HepG2 (cell line): ENCODE measurements around the gene SECTM1. TPM values are rescaled to one million over a fixed set of nuclear protein-coding genes. Genes with fewer than 3 reads are reported as not detected.

ENCODE experiments used
- ATAD3A ChIP-seq: sonication (generic); formaldehyde crosslinking; IDR thresholded peaks from 2 replicates; pipeline ENCODE4 v1.4.0; 2020; ENCODE audit warnings: missing genetic modification reagents
- CREB1 ChIP-seq, 2 experiments: fragments of 450-650 bp in 1 of 2; IDR thresholded peaks; 2 replicates each; pipeline ENCODE4 v1.6.1; 2016 to 2017; ENCODE audit warnings: control low read depth in 1 of 2, mild to moderate bottlenecking in 1 of 2, missing compliant biosample characterization in 1 of 2, missing genetic modification characterization in 1 of 2
- FOXJ3 ChIP-seq: sonication (generic); formaldehyde crosslinking; IDR thresholded peaks from 2 replicates; pipeline ENCODE4 v1.4.0; 2020; ENCODE audit warnings: missing genetic modification reagents, mild to moderate bottlenecking, borderline replicate concordance
- GATAD1 ChIP-seq: IDR thresholded peaks from 2 replicates; pipeline ENCODE4 v1.6.1; 2016; ENCODE audit warnings: missing genetic modification reagents, missing compliant biosample characterization
- GMEB2 ChIP-seq: IDR thresholded peaks from 2 replicates; pipeline ENCODE4 v1.6.1; 2016; ENCODE audit warnings: missing biosample characterization, missing genetic modification reagents, low read depth
- HBP1 ChIP-seq: IDR thresholded peaks from 2 replicates; pipeline ENCODE4 v1.6.1; 2016; ENCODE audit warnings: low read depth, control low read depth
- KLF16 ChIP-seq, 2 experiments: sonication (generic) in 1 of 2; formaldehyde crosslinking in 1 of 2; IDR thresholded peaks; 2 replicates each; pipeline versions ENCODE4 v1.6.1 to v1.8.0; 2016 to 2023; ENCODE audit warnings: missing genetic modification reagents in 2 of 2, missing compliant biosample characterization in 1 of 2
- KMT2A ChIP-seq: sonication (generic); formaldehyde crosslinking; IDR thresholded peaks from 2 replicates; pipeline ENCODE4 v1.4.0; 2020; ENCODE audit warnings: missing genetic modification reagents
- MXD4 ChIP-seq: IDR thresholded peaks from 2 replicates; pipeline ENCODE4 v1.6.1; 2016; ENCODE audit warnings: mild to moderate bottlenecking, missing biosample characterization, missing genetic modification reagents
- MXI1 ChIP-seq: IDR thresholded peaks from 3 replicates; pipeline ENCODE4 v1.6.1; 2012; ENCODE audit warnings: low read depth, low read length, inconsistent platforms, borderline replicate concordance
- PBX2 ChIP-seq: IDR thresholded peaks from 2 replicates; pipeline ENCODE4 v1.6.1; 2016; ENCODE audit warnings: control low read depth
- SIX4 ChIP-seq: sonication (generic); formaldehyde crosslinking; IDR thresholded peaks from 2 replicates; pipeline ENCODE4 v1.4.0; 2020; ENCODE audit warnings: missing genetic modification reagents
- SNAI1 ChIP-seq: sonication (generic); formaldehyde crosslinking; IDR thresholded peaks from 2 replicates; pipeline ENCODE4 v1.5.0; 2020; ENCODE audit warnings: mild to moderate bottlenecking, missing genetic modification reagents, borderline replicate concordance
- SNRNP70 ChIP-seq: fragments of 200-400 bp; formaldehyde crosslinking; IDR thresholded peaks from 2 replicates; pipeline ENCODE4 v1.6.1; 2017; ENCODE audit warnings: mild to moderate bottlenecking, low read depth, low read length, moderate library complexity
- STAG1 ChIP-seq: sonication (generic); formaldehyde crosslinking; IDR thresholded peaks from 2 replicates; pipeline ENCODE4 v1.4.0; 2020; ENCODE audit warnings: missing genetic modification reagents
- TFE3 ChIP-seq: IDR thresholded peaks from 2 replicates; pipeline ENCODE4 v1.6.1; 2016
- TOE1 ChIP-seq: sonication (generic); formaldehyde crosslinking; IDR thresholded peaks from 2 replicates; pipeline ENCODE4 v1.4.0; 2020; ENCODE audit warnings: mild to moderate bottlenecking, missing genetic modification reagents
- ZNF362 ChIP-seq: sonication (generic); formaldehyde crosslinking; IDR thresholded peaks from 2 replicates; pipeline ENCODE4 v1.4.0; 2020; ENCODE audit warnings: missing genetic modification reagents, mild to moderate bottlenecking, borderline replicate concordance
- ZNF605 ChIP-seq: sonication (generic); formaldehyde crosslinking; IDR thresholded peaks from 2 replicates; pipeline ENCODE4 v1.8.0; 2022; ENCODE audit warnings: mild to moderate bottlenecking, missing genetic modification reagents
- ZNF629 ChIP-seq: sonication (generic); formaldehyde crosslinking; conservative IDR thresholded peaks from 2 replicates; pipeline ENCODE4 v1.5.0; 2020; ENCODE audit warnings: missing genetic modification reagents
- ZNF839 ChIP-seq: sonication (generic); formaldehyde crosslinking; IDR thresholded peaks from 2 replicates; pipeline ENCODE4 v1.4.0; 2020; ENCODE audit warnings: missing genetic modification reagents, mild to moderate bottlenecking, borderline replicate concordance
- ZNF879 ChIP-seq: sonication (generic); formaldehyde crosslinking; IDR thresholded peaks from 2 replicates; pipeline ENCODE4 v1.8.1; 2023; ENCODE audit warnings: missing genetic modification reagents
- polyA plus RNA-seq, 8 experiments: library from polyadenylated mRNA; depleted of rRNA in 3 of 8; stranded (reverse) in 7 of 8; unstranded in 1 of 8; fragments of >200 nt; fragmentation: Illumina TruSeq in 4 of 8; extraction: Trizol in 4 of 8; gene quantifications; 2 replicates each; pipeline versions ENCODE4 v1.2.1 to v1.2.3, GENCODE V29; 2011 to 2016; ENCODE audit warnings: low read depth in 4 of 8, missing spikeins in 1 of 8, mixed read lengths in 1 of 8; ENCODE audit not compliant: insufficient read depth in 1 of 8
- total RNA-seq, 5 experiments: library from RNA; depleted of rRNA; stranded (reverse); fragments of >200 nt; fragmentation: Illumina TruSeq; extraction: Trizol; gene quantifications; 2 replicates each; pipeline ENCODE4 v1.2.3, GENCODE V29; 2016; ENCODE audit warnings: low read depth in 1 of 5

The SECTM1 gene
- total and polyA plus RNA-seq, 2 of the 13 experiments (the other 11 are each of a cell fraction or from before 2014, with no cell fraction given), result 3.5 to 5.3 TPM

- TF ChIP-seq KLF16 (CRISPR knock-in tag; IDR thresholded peaks at IDR 0.05) (no peak), GATAD1 (CRISPR knock-in tag) (no peak; the same call in 1 of the 2 replicates), TOE1 (no peak), ZNF605 (CRISPR knock-in tag) (peak; percentile 81; the same call in 1 of the 2 replicates), HBP1 (CRISPR knock-in tag) (no peak), SIX4 (CRISPR knock-in tag) (no peak), CREB1 (IDR thresholded peaks at IDR 0.05) (no peak), CREB1 (CRISPR knock-in tag; IDR thresholded peaks at IDR 0.05) (no peak), GMEB2 (CRISPR knock-in tag) (no peak), KMT2A (CRISPR knock-in tag) (peak; percentile 55), ZNF629 (CRISPR knock-in tag) (0 out of 2 replicates have a peak, but pooled peaks have one; percentile 31), FOXJ3 (CRISPR knock-in tag) (peak; percentile 32; the same call in 1 of the 2 replicates), ZNF839 (CRISPR knock-in tag) (0 out of 2 replicates have a peak, but pooled peaks have one; percentile 15), PBX2 (CRISPR knock-in tag) (peak; percentile 34), ATAD3A (CRISPR knock-in tag) (no peak; the same call in 1 of the 2 replicates), MXD4 (CRISPR knock-in tag) (peak; percentile 44; the same call in 1 of the 2 replicates), SNRNP70 (no peak), ZNF879 (no peak), SNAI1 (CRISPR knock-in tag) (peak; percentile 73; the same call in 1 of the 2 replicates), ZNF362 (CRISPR knock-in tag) (peak; percentile 51; the same call in 1 of the 2 replicates), MXI1 (peak; percentile 81; the same call in 1 of the 3 replicates), TFE3 (CRISPR knock-in tag) (peak; percentile 69; the same call in 1 of the 2 replicates), STAG1 (CRISPR knock-in tag) (peak; percentile 11; the same call in 1 of the 2 replicates)
Measured at GRCh38 chr17:82325286-82326180, 8.0 kb downstream of the SECTM1 start (continued).
